KMS-11 (cell line): ENCODE measurements around the gene EDA.

Source experiments
- H2AFZ ChIP-seq: fragments of 200-600 bp; sonication (generic); 2 replicates; pipeline ENCODE4 v1.6.1; 2016; ENCODE audit warnings: antibody characterized with exemption, mixed run types, low read depth
- H3K27ac ChIP-seq: fragments of 200-600 bp; sonication (generic); 2 replicates; pipeline ENCODE4 v1.6.1; 2016; ENCODE audit warnings: mild to moderate bottlenecking, mixed run types
- H3K27me3 ChIP-seq: fragments of 200-600 bp; sonication (generic); 2 replicates; pipeline ENCODE4 v1.6.1; 2017; ENCODE audit warnings: mild to moderate bottlenecking, low read depth, mixed run types, moderate library complexity; ENCODE audit not compliant: insufficient read depth
- H3K36me3 ChIP-seq: fragments of 200-600 bp; sonication (generic); 2 replicates; pipeline ENCODE4 v1.6.1; 2017; ENCODE audit warnings: mild to moderate bottlenecking, mixed run types; ENCODE audit not compliant: insufficient read depth
- H3K4me1 ChIP-seq: fragments of 200-600 bp; sonication (generic); 2 replicates; pipeline ENCODE4 v1.6.1; 2016; ENCODE audit warnings: mild to moderate bottlenecking, low read depth, mixed run types; ENCODE audit not compliant: poor library complexity, severe bottlenecking
- H3K4me2 ChIP-seq: fragments of 200-600 bp; sonication (generic); 2 replicates; pipeline ENCODE4 v1.7.0; 2016; ENCODE audit warnings: mild to moderate bottlenecking, mixed run types
- H3K4me3 ChIP-seq: fragments of 200-600 bp; sonication (generic); IDR thresholded peaks from 2 replicates; pipeline ENCODE4 v1.6.1; 2017; ENCODE audit warnings: low read depth, low read length, mixed read lengths; ENCODE audit not compliant: insufficient read depth
- H3K79me2 ChIP-seq: fragments of 200-600 bp; sonication (generic); 2 replicates; pipeline ENCODE4 v1.6.1; 2016; ENCODE audit warnings: low read depth, mixed run types; ENCODE audit not compliant: insufficient read depth
- H3K9ac ChIP-seq: fragments of 200-600 bp; sonication (generic); 2 replicates; pipeline ENCODE4 v1.6.1; 2016; ENCODE audit warnings: mild to moderate bottlenecking, mixed run types
- H4K20me1 ChIP-seq: fragments of 200-600 bp; sonication (generic); 2 replicates; pipeline ENCODE4 v1.6.1; 2016; ENCODE audit warnings: mild to moderate bottlenecking, mixed run types; ENCODE audit not compliant: insufficient read depth
- TF ChIP-seq, protein P1 (sequence below): fragments of 200-600 bp; sonication (generic); conservative IDR thresholded peaks from 2 replicates; pipeline ENCODE4 v1.6.1; 2017; ENCODE audit warnings: low read depth, mild to moderate bottlenecking, antibody characterized with exemption, low read length, moderate library complexity, mixed read lengths

The EDA gene

DNA sequence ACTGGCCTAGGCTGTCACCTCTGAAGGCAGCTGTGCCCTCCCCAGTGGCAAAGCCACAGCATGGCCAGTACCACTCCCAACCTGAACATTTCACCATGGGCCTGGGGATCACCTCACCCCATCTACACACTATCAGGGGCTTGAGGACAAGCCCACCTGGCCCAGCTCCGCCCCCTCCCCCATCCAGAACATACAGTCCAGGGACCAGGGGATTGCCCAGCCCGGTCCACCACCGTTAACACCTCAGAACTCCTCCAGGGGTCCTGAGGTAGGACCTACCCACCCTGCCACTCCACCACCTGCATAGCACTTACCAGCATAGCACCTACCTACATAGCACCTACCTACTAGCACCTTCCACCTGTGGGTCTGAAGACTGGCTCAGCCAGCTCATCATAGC is 179.8 kb downstream of the EDA start:
- Histone ChIP-seq H3K79me2 (no peaks in the 10 kb centered on the region), H4K20me1 (no peaks in the 10 kb centered on the region), H3K4me3 (no peak overlapping the region), H3K4me2 (no peak overlapping the region), H3K27me3 (no peaks in the 10 kb centered on the region), H3K4me1 (peaks cover 5% of the 10 kb centered on the region), H3K36me3 (no peaks in the 10 kb centered on the region), H3K27ac (no peak overlapping the region), H3K9ac (no peak overlapping the region), H2AFZ (no peak overlapping the region)
- TF ChIP-seq, protein P1, sequence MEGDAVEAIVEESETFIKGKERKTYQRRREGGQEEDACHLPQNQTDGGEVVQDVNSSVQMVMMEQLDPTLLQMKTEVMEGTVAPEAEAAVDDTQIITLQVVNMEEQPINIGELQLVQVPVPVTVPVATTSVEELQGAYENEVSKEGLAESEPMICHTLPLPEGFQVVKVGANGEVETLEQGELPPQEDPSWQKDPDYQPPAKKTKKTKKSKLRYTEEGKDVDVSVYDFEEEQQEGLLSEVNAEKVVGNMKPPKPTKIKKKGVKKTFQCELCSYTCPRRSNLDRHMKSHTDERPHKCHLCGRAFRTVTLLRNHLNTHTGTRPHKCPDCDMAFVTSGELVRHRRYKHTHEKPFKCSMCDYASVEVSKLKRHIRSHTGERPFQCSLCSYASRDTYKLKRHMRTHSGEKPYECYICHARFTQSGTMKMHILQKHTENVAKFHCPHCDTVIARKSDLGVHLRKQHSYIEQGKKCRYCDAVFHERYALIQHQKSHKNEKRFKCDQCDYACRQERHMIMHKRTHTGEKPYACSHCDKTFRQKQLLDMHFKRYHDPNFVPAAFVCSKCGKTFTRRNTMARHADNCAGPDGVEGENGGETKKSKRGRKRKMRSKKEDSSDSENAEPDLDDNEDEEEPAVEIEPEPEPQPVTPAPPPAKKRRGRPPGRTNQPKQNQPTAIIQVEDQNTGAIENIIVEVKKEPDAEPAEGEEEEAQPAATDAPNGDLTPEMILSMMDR, result no peak

- no peak overlapping the region for H3K4me3 ChIP-seq
- no peaks in the 10 kb centered on the region for H3K27me3 ChIP-seq
- H3K4me1 ChIP-seq, result peaks cover 8% of the 10 kb centered on the region
- H2AFZ ChIP-seq, result no peak overlapping the region
- H3K4me2 ChIP-seq, result no peak overlapping the region
- H4K20me1 ChIP-seq, result no peaks in the 10 kb centered on the region
- TF ChIP-seq, protein P1, result no peak
- H3K36me3 ChIP-seq, result no peaks in the 10 kb centered on the region
- no peaks in the 10 kb centered on the region for H3K79me2 ChIP-seq
- no peak overlapping the region for H3K27ac ChIP-seq
- H3K9ac ChIP-seq, result no peak overlapping the region
Measured at GRCh38 chrX:69807400-69807799, 191.5 kb downstream of the EDA start.

- Histone ChIP-seq H3K36me3 (no peaks in the 10 kb centered on the region), H4K20me1 (no peaks in the 10 kb centered on the region), H3K4me1 (peaks cover 8% of the 10 kb centered on the region), H3K4me3 (no peak overlapping the region), H3K9ac (no peak overlapping the region), H3K27me3 (no peaks in the 10 kb centered on the region), H3K79me2 (no peaks in the 10 kb centered on the region), H3K4me2 (no peak overlapping the region), H2AFZ (no peak overlapping the region), H3K27ac (no peak overlapping the region)
- TF ChIP-seq, protein P1, result no peak
Measured at GRCh38 chrX:69808375-69808774, 192.5 kb downstream of the EDA start.

DNA sequence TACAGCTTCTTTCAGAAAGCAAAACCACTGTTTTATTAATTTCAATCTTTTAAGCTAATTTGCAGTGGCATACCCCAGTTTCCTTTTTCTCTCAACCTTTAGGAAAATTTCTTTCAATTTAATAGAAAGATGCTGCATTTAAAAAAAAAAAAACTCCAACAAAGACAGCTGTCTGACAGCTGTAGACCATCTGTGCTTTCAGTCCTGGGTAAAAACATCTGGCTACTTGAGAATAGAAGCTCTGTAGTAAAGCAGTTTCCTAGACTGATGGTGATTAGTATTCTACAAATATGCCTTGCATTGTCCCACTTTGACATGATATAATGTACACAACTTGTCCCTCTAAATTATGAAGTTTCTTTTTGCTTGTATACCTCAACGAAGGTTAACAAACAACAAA is 197.8 kb downstream of the EDA start:
- Histone ChIP-seq H3K9ac (no peak overlapping the region), H3K4me3 (no peak overlapping the region), H4K20me1 (no peaks in the 10 kb centered on the region), H3K36me3 (no peaks in the 10 kb centered on the region), H3K4me1 (peaks cover 11% of the 10 kb centered on the region), H3K27me3 (no peaks in the 10 kb centered on the region), H3K27ac (no peak overlapping the region), H3K4me2 (no peak overlapping the region), H3K79me2 (no peaks in the 10 kb centered on the region), H2AFZ (no peak overlapping the region)
- TF ChIP-seq, protein P1, result no peak

GRCh38 chrX:69815063-69815462 is 199.2 kb downstream of the EDA start:
- H3K9ac ChIP-seq, result no peak overlapping the region
- H3K27ac ChIP-seq, result no peak overlapping the region
- TF ChIP-seq, protein P1, result no peak
- H2AFZ ChIP-seq, result no peak overlapping the region
- H3K4me1 ChIP-seq, result peaks cover 11% of the 10 kb centered on the region
- H3K4me2 ChIP-seq, result no peak overlapping the region
- no peaks in the 10 kb centered on the region for H3K79me2 ChIP-seq
- H4K20me1 ChIP-seq, result no peaks in the 10 kb centered on the region
- no peak overlapping the region for H3K4me3 ChIP-seq
- H3K36me3 ChIP-seq, result no peaks in the 10 kb centered on the region
- no peaks in the 10 kb centered on the region for H3K27me3 ChIP-seq
